DMS79 treated with DMSO at 0.1 percent for 48 hours (cell line): ENCODE measurements around the gene KIAA0040.

Source experiments
- DNase-seq: peaks from one replicate; lab custom pipeline; 2025; lab: John Stamatoyannopoulos, UW

The KIAA0040 gene

DNA sequence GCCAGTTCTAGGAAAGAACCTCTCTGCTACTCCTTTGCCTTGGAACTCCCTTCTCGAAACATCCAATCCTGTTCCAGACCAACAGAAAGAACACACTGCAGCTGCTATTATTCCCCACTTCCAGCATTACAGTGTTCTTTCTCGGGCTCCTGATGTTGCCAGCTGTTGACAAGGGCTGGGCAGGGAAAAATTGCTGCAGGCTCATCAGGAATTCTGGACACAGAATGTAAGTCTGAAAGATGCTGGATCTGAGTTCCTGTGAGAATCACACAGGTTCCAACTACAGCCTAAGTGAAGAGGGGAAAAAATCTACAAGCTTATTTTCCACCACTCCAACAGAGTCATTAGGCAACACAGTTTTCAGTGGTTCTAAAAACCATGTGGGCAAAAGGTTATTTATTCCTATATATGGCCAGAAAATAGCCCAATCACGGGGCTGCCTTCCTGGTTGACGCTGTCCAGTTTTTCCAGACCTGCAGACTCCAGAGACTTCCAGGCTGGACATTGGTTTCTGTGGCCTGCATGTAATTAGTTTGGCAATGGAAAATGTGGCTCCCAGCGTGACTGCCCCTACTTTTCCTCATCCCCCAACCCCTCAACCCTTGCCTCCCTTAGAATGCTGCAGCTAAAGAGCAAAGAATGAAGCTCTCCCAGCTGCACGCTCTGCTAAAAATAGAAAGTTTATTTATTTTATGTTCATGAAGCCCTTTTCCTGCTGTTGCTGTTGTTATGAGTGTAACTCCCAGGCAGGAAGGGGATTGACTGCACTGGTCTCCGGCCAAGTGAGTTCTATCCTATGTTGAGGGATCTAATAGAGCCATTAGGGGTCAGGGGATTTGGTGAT lies 8.3 kb upstream of the KIAA0040 start:
- DNase-seq: no peak

DNA sequence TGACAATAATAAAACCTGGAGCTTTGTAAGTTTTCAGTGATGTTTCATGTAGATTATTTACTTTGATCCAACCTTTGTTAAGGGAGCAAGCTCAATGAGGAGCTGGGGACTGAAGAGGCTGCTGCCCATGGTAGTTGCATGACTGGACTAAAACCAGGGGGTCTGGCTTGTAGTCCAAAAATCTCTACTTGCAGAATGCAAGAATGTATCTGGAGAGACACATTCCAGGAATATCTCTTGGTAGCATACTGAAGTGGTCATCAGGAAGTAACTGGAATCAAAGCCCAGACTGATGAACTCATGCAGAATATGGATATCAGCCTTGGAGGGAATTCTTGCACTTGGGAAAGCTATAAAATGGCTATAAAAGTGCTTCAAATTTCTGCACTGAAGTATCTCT lies 5.8 kb upstream of the KIAA0040 start:
- no peak for DNase-seq

GRCh38 chr1:175197531-175197930 lies 5.0 kb upstream of the KIAA0040 start:
- no peak for DNase-seq

DNA sequence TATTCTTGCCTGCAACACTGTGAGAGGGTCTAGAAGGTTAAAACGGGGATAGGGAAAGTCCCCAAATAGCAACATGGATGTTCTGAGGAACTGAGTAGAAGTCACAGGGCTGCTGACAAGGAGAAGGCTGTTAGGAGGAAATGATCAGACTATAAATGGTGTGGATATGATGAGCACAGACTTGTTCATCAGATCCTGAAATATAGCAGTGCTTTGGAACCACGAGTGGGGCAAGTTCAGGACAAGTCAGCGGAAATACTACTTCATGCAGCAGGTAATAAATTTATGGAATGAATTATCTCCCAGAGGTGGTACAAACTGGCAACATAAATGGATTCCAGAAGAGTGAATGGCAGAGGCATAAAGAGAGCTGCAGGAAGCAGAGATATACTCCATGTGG lies 3.2 kb upstream of the KIAA0040 start:
- DNase-seq: no peak

DNA sequence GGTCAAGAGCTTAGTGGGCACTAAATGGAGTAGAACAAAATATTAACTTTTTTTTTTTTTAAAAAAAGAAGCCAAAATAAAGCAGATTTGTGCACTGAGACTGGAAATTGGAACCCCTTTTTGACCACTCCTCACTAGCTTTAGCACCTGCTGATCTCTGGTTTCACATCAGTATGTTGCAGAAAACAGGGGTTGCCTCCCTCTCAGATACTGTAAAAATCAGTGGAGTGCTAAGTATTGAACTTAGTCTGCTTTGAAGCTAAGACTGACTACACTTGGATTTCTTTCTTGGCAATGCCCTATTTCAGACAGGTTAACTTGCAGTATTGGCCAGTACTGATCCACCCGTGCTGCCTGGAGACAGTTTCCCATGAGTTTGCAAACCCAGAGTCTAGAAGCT lies 2.7 kb upstream of the KIAA0040 start:
- DNase-seq: no peak

DNA sequence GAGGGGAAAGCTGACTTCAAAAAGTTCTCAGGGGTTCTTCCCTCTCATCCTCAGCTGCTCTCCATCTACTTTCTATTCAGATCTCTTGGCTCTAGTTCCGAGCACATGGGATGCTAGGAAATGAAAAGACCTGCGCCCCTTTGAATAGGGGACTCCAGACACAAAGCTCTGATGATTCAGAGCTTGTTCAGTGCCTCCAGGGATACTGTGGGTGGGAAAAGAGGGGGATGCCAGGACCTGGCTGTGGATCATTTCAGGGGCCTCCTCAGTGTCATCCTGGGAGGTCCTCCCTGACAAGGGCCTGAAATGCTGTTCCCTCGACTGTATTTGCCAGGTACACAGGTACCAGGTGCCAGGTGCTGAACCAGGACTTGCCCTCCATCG lies 943 bp upstream of the KIAA0040 start:
- no peak for DNase-seq

GRCh38 chr1:175192111-175192629 lies 406 bp downstream of the KIAA0040 start:
- peak; percentile 19 for DNase-seq

- DNase-seq: peak; percentile 19
Observed at GRCh38 chr1:175191659-175192058, 917 bp downstream of the KIAA0040 start.

- no peak for DNase-seq
Observed at GRCh38 chr1:175188936-175189335, 3.6 kb downstream of the KIAA0040 start.

DNA sequence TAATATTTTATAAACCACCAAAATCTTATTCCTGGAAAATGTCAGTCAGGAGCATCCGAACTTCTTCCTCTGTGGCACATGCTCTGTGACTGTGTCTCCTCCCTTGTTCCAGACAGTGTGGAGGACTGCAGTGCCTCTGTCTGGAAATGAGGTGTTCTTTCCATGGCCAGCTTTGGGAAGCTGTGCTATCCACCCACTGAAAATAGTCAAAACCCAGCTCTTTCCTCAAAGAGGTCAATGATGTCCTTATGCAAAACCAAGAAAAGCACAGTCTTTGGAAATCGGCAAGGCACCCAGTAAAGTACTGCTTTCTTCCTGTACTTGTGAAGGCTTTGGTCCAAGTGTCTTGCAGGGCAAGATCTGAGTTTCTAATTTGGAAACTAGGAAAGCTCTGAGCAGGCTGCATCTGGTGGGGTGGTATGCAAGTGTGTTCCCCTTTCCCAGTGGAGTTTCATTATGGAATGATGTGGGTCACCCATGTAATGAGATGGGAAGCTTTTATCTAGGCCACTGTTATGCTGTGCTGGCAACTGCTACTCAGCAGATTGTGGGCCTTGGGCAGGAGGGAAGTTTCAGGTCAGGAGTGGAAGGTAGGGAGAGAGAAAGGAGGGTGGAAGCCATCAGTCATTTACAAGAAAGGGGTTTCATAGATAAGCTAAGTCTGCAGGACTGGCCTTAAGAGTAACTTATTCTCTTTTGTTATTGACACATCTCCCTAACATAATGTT lies 6.0 kb downstream of the KIAA0040 start:
- DNase-seq: no peak

GRCh38 chr1:175185903-175186302 lies 6.7 kb downstream of the KIAA0040 start:
- no peak for DNase-seq

DNA sequence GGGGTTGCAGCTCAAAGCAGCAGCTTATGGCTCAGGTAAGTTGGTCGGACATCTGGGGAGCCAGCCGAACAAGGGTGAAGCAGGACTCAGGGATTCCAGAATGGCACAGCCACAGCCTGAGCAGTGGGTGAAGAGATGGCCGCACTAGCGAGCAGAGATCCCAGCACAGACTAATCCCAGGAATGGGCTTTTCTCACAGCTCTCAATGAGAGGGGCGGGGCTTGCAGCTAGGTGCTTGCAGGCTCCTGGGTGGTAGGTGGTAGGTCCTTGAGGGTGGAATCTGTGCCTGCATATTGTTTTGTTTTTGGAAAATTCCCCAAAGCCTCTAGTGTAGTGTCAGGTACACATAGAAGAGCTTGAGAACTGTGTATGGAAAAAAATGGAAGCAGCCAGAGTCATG lies 9.0 kb downstream of the KIAA0040 start:
- no peak for DNase-seq

DNA sequence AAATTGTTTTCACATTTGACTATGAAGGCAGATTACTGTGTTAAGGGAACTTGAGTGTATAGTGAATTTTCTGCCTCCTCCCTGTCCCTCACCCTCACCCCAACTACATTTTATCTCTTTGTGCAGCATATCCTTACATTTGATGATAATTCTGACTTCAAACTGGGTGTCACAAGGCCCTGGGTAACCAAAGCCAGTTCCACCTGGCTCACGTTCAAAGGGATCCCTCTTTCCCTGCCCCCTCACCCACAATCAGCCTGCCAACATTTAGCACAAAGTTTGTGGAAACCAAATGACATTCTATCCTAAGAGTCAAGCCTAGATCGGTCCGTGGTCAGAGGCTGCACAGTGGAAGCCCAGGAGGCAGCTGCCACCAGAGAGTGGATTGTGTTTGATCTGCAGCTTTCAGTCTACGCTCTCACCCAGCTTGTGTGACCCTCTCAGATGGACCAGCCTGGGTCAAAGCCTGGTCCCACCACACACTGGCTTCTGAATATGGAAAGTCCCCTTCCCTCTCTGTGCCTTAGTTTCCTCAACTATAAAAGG lies 10.3 kb downstream of the KIAA0040 start:
- DNase-seq: no peak

GRCh38 chr1:175179837-175180590 lies 12.6 kb downstream of the KIAA0040 start:
- no peak for DNase-seq

DNA sequence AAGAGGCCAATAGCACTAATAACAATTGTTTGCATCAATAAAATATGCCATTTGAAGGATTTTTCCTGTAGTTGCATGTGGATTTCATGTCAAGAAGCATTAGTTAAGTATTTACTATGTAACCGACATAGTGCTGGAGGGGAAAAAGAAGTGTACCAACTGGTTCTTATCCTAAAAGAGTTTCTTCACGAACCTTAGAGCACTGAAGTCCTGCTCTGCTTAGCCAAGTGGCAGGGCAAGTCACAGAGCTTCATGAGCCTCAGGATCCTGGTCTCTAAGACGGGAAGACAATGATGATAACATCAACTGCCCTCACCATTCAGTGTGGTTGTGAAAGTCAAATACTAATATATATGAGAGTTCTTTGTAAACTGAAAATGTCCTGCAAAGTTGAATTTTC lies 14.1 kb downstream of the KIAA0040 start:
- no peak for DNase-seq

- no peak for DNase-seq
Observed at GRCh38 chr1:175178056-175178455, 14.5 kb downstream of the KIAA0040 start.

DNA sequence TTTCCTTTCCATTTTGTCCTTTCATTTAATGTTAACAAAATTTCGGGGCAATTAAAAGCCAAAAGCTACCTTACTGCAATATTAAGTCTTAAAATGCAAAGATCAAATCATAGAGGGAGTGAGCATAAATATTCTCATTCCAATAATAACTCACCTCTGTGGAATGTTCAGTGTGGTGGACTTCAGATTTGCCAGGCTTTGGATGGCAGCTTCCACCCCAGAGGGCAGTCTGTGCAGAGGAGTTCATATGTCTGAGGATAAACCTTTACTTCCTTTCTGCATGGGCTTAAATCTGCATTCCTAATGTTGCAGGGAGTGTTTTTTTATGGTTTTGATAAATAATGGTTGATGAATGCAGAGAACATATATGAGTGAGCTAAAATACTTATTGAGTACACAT lies 16.3 kb downstream of the KIAA0040 start:
- no peak for DNase-seq

GRCh38 chr1:175174309-175175102 lies 18.1 kb downstream of the KIAA0040 start:
- DNase-seq: no peak

DNA sequence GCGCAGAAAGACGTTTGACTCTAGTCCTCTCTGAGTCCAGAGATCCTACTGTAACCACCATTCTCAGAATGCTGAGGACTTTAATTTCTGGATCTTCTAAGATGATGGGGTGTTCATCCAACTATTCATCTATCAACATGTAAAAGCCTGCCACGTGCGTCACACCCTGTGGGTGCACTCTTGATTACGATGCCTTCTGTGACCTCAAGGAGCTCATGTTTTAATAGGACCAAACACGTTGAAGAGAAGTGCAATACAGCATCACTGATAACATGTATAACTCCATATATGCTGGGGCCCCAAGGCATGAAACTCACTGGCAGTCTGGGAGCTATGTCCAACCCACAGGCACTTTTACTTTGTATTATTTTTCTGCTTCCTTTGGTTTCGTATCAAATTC lies 19.0 kb downstream of the KIAA0040 start:
- DNase-seq: no peak

DNA sequence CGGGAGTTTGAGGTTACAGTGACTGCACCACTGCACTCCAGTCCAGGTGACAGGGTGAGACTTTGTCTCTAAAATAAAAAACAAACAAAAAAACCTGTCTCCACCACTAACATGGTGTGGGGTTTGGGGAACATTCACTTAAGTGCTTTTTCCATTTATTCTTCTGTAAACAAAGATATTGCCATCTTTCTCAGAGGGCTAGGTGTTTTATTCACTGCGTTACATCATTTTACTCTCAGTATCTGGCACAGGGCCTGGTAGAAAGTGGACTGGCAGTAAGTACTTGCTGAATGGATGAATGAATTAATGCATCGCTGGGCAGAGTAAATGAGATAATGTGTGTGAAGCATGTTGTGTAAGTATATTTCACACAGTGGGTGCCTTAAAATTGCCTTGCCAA lies 20.1 kb downstream of the KIAA0040 start:
- DNase-seq: no peak
